Uterus (tissue), 4 donors: ENCODE measurements around the gene NEK10. TPM values are rescaled to one million over a fixed set of nuclear protein-coding genes. Genes with fewer than 3 reads are reported as not detected.

Experiments
- DNase-seq, 2 donors: peaks; one replicate each; pipeline ENCODE4 v3.0.0-alpha.2; 2019 to 2020
- H3K27ac ChIP-seq, 2 donors: fragments of 200-600 bp; sonication (generic); 1 replicate in 1 of 2; 2 replicates in 1 of 2; pipeline ENCODE4 v1.5.1; 2016 to 2018
- H3K27me3 ChIP-seq, 2 donors: fragments of 200-600 bp; sonication (generic); one replicate each; pipeline ENCODE4 v1.5.1; 2018 to 2019; ENCODE audit warnings: control low read depth in 1 of 2
- H3K36me3 ChIP-seq, 2 donors: fragments of 200-600 bp; sonication (generic); one replicate each; pipeline ENCODE4 v1.5.1; 2019; ENCODE audit warnings: control low read depth in 1 of 2
- H3K4me1 ChIP-seq, 2 donors: fragments of 200-600 bp; sonication (generic); one replicate each; pipeline ENCODE4 v1.5.1; 2018 to 2019; ENCODE audit warnings: control low read depth in 1 of 2
- H3K4me3 ChIP-seq, 2 donors: fragments of 200-600 bp; sonication (generic); 1 replicate in 1 of 2; 2 replicates in 1 of 2; pipeline ENCODE4 v1.5.1; 2018 to 2019; ENCODE audit warnings: mild to moderate bottlenecking in 1 of 2
- H3K9me3 ChIP-seq, 2 donors: fragments of 200-600 bp; sonication (generic); one replicate each; pipeline ENCODE4 v1.5.1; 2019; ENCODE audit warnings: control low read depth in 1 of 2
- CTCF ChIP-seq, 4 experiments: fragments of 200-600 bp in 2 of 4; fragments of 450-650 bp in 2 of 4; sonication (generic) in 2 of 4; IDR thresholded peaks; one replicate each; pipeline ENCODE4 v1.5.1; 2016 to 2019; ENCODE audit warnings: antibody characterized with exemption in 4 of 4, mild to moderate bottlenecking in 2 of 4, moderate library complexity in 1 of 4
- POLR2A ChIP-seq, 2 donors: fragments of 450-650 bp; IDR thresholded peaks; one replicate each; pipeline ENCODE4 v1.6.1; 2016; ENCODE audit warnings: antibody characterized with exemption in 2 of 2, mild to moderate bottlenecking in 1 of 2, moderate library complexity in 1 of 2
- intact Hi-C: fragments of 100-400 bp; cut with DNase I; formaldehyde crosslinking; loops from one replicate; pipeline ENCODE4 v1.15.1; 2023; ENCODE audit warnings: low total_unique reads
- total RNA-seq, 4 donors: library from RNA; depleted of rRNA in 3 of 4; stranded (reverse); fragments of >200 nt in 3 of 4; gene quantifications; one replicate each; pipeline versions ENCODE4 v1.1.0 to v1.2.4, GENCODE V29; 2014 to 2023
- donor health status: DM: yes; HTN: yes; CAD: no.

Gene NEK10
- total RNA-seq, 4 donors from 2014 or later, result under 0.01 to 8.3 (median 0.83) TPM

GRCh38 chr3:27378331-27378730 lies 9.1 kb upstream of the NEK10 start:
- H3K9me3 ChIP-seq, result no peaks in the 10 kb centered on the region
- intact Hi-C loops, result no loop called here
- no peaks in the 10 kb centered on the region for H3K4me1 ChIP-seq
- no peak overlapping the region for H3K27ac ChIP-seq
- no peaks in the 10 kb centered on the region for H3K27me3 ChIP-seq
- TF ChIP-seq POLR2A (IDR thresholded peaks at IDR 0.05) (no peak), CTCF (IDR thresholded peaks at IDR 0.05) (no peak)
- no peak overlapping the region for H3K4me3 ChIP-seq
- DNase-seq, result no peak
- no peaks in the 10 kb centered on the region for H3K36me3 ChIP-seq

- no peaks in the 10 kb centered on the region for H3K36me3 ChIP-seq
- no peak overlapping the region for H3K27ac ChIP-seq
- H3K4me3 ChIP-seq, result no peak overlapping the region
- intact Hi-C loops, result no loop called here
- no peaks in the 10 kb centered on the region for H3K9me3 ChIP-seq
- no peak for TF ChIP-seq POLR2A (IDR thresholded peaks at IDR 0.05)
- TF ChIP-seq CTCF (IDR thresholded peaks at IDR 0.05), result no peak
- H3K4me1 ChIP-seq, result no peaks in the 10 kb centered on the region
- DNase-seq, result no peak
- no peaks in the 10 kb centered on the region for H3K27me3 ChIP-seq
Measured at GRCh38 chr3:27376109-27376772, 7.1 kb upstream of the NEK10 start.

- no peak for DNase-seq
- Histone ChIP-seq H3K27me3 (no peaks in the 10 kb centered on the region), H3K36me3 (no peaks in the 10 kb centered on the region), H3K4me3 (no peak overlapping the region), H3K9me3 (no peaks in the 10 kb centered on the region), H3K27ac (no peak overlapping the region), H3K4me1 (no peaks in the 10 kb centered on the region)
- TF ChIP-seq POLR2A (IDR thresholded peaks at IDR 0.05) (no peak), CTCF (IDR thresholded peaks at IDR 0.05) (no peak)
- intact Hi-C loops, result no loop called here
Measured at GRCh38 chr3:27366062-27366591, 3.1 kb downstream of the NEK10 start.

- H3K4me1 ChIP-seq, result no peaks in the 10 kb centered on the region
- no peaks in the 10 kb centered on the region for H3K27me3 ChIP-seq
- no peak for DNase-seq
- no peak overlapping the region for H3K4me3 ChIP-seq
- intact Hi-C loops, result no loop called here
- H3K9me3 ChIP-seq, result no peaks in the 10 kb centered on the region
- no peak for TF ChIP-seq POLR2A (IDR thresholded peaks at IDR 0.05)
- no peak for TF ChIP-seq CTCF (IDR thresholded peaks at IDR 0.05)
- no peak overlapping the region for H3K27ac ChIP-seq
- no peaks in the 10 kb centered on the region for H3K36me3 ChIP-seq
Measured at GRCh38 chr3:27360113-27361078, 8.8 kb downstream of the NEK10 start.

- TF ChIP-seq CTCF (IDR thresholded peaks at IDR 0.05) (no peak), POLR2A (IDR thresholded peaks at IDR 0.05) (no peak)
- H3K4me3 ChIP-seq, result no peak overlapping the region
- H3K4me1 ChIP-seq, result no peaks in the 10 kb centered on the region
- no peaks in the 10 kb centered on the region for H3K27me3 ChIP-seq
- H3K9me3 ChIP-seq, result no peaks in the 10 kb centered on the region
- intact Hi-C loops, result no loop called here
- H3K36me3 ChIP-seq, result no peaks in the 10 kb centered on the region
- H3K27ac ChIP-seq, result no peak overlapping the region
- no peak for DNase-seq
Measured at GRCh38 chr3:27358372-27358771, 10.8 kb downstream of the NEK10 start.
